Pons (tissue), 1 donor: Measurements from ENCODE around the gene NEUROD2.

Source experiments
- DNase-seq: peaks from one replicate; pipeline ENCODE4 v3.0.0-alpha.2; 2016; ENCODE audit warnings: low spot score

NEUROD2 gene

GRCh38 chr17:39634384-39634871 lies 26.7 kb upstream of the NEUROD2 start:
- peak; percentile 74 for DNase-seq

- DNase-seq: no peak
These were observed 26.0 kb upstream of the NEUROD2 start for GRCh38 chr17:39633570-39634183.

GRCh38 chr17:39632153-39632941 lies 24.6 kb upstream of the NEUROD2 start:
- peak; percentile 79 for DNase-seq

- DNase-seq: no peak
These were observed 23.7 kb upstream of the NEUROD2 start for GRCh38 chr17:39631403-39631802.

- DNase-seq: no peak
These were observed 22.2 kb upstream of the NEUROD2 start for GRCh38 chr17:39629898-39630297.

- DNase-seq: no peak
These were observed 21.8 kb upstream of the NEUROD2 start for GRCh38 chr17:39629494-39629880.

GRCh38 chr17:39628655-39629493 lies 21.2 kb upstream of the NEUROD2 start:
- no peak for DNase-seq

GRCh38 chr17:39627712-39628516 lies 20.2 kb upstream of the NEUROD2 start:
- DNase-seq: no peak

GRCh38 chr17:39627047-39627711 lies 19.5 kb upstream of the NEUROD2 start:
- DNase-seq: no peak

GRCh38 chr17:39626171-39627046 lies 18.7 kb upstream of the NEUROD2 start, which contains the start of gene PPP1R1B:
Gene PPP1R1B (plus strand): TSS chr17:39626952. CDS start chr17:39627393, 441 bp downstream.
- DNase-seq: no peak

- DNase-seq: no peak
These were observed 17.6 kb upstream of the NEUROD2 start for GRCh38 chr17:39625198-39625785.

GRCh38 chr17:39624313-39624712 lies 16.6 kb upstream of the NEUROD2 start:
- DNase-seq: no peak

GRCh38 chr17:39623356-39623950 lies 15.7 kb upstream of the NEUROD2 start:
- peak; percentile 73 for DNase-seq

- no peak for DNase-seq
These were observed 14.8 kb upstream of the NEUROD2 start for GRCh38 chr17:39622380-39623006.

- DNase-seq: peak; percentile 86
These were observed 14.0 kb upstream of the NEUROD2 start for GRCh38 chr17:39621523-39622379.

GRCh38 chr17:39619786-39620101 lies 12.0 kb upstream of the NEUROD2 start:
- DNase-seq: no peak

GRCh38 chr17:39618956-39619785 lies 11.5 kb upstream of the NEUROD2 start:
- DNase-seq: no peak
